HepG2 (cell line): ENCODE measurements around the gene FAH. TPM values are rescaled to one million over a fixed set of nuclear protein-coding genes. Genes with fewer than 3 reads are reported as not detected.

Source experiments
- AHR ChIP-seq: IDR thresholded peaks from 2 replicates; pipeline ENCODE4 v1.6.1; 2018; ENCODE audit warnings: missing genetic modification reagents, missing compliant biosample characterization
- ARID4A ChIP-seq: sonication (generic); formaldehyde crosslinking; IDR thresholded peaks from 2 replicates; pipeline ENCODE4 v1.5.0; 2020; ENCODE audit warnings: mild to moderate bottlenecking, missing genetic modification reagents, borderline replicate concordance
- IKZF4 ChIP-seq: sonication (generic); formaldehyde crosslinking; IDR thresholded peaks from 2 replicates; pipeline ENCODE4 v1.5.1; 2020; ENCODE audit warnings: borderline replicate concordance, mild to moderate bottlenecking, low read depth, missing genetic modification reagents; ENCODE audit errors: not compliant biosample characterization
- MAZ ChIP-seq, 2 experiments: sonication (generic) in 1 of 2; formaldehyde crosslinking in 1 of 2; IDR thresholded peaks; 2 replicates each; pipeline versions ENCODE4 v1.5.0 to v1.6.1; 2012 to 2020; ENCODE audit warnings: low read depth in 2 of 2, mild to moderate bottlenecking in 2 of 2, borderline replicate concordance in 1 of 2, improper control_type of control experiment in 1 of 2, low read length in 1 of 2, missing genetic modification reagents in 1 of 2, moderate library complexity in 1 of 2
- NONO ChIP-seq, 2 experiments: fragments of 450-650 bp in 1 of 2; sonication (generic) in 1 of 2; formaldehyde crosslinking in 1 of 2; IDR thresholded peaks in 1 of 2; conservative IDR thresholded peaks in 1 of 2; 2 replicates each; pipeline versions ENCODE4 v1.6.1 to v1.8.0; 2017 to 2022; ENCODE audit warnings: mild to moderate bottlenecking in 1 of 2, missing genetic modification reagents in 1 of 2, moderate library complexity in 1 of 2
- PAXIP1 ChIP-seq: sonication (generic); formaldehyde crosslinking; conservative IDR thresholded peaks from 2 replicates; pipeline ENCODE4 v1.4.0; 2020; ENCODE audit warnings: mild to moderate bottlenecking, missing genetic modification reagents, moderate library complexity
- POLR2A ChIP-seq, 2 experiments: IDR thresholded peaks; 2 replicates each; pipeline ENCODE4 v1.6.1; 2011; ENCODE audit warnings: low read depth in 2 of 2, low read length in 2 of 2, mild to moderate bottlenecking in 1 of 2, moderate library complexity in 1 of 2; ENCODE audit not compliant: insufficient read depth in 1 of 2
- ZBTB20 ChIP-seq: sonication (generic); formaldehyde crosslinking; IDR thresholded peaks from 2 replicates; pipeline ENCODE4 v1.8.1; 2023; ENCODE audit warnings: missing genetic modification reagents, low read depth, mild to moderate bottlenecking, borderline replicate concordance
- ZNF547 ChIP-seq: sonication (generic); formaldehyde crosslinking; IDR thresholded peaks from 2 replicates; pipeline ENCODE4 v1.5.1; 2020; ENCODE audit warnings: mild to moderate bottlenecking, missing genetic modification reagents
- polyA plus RNA-seq, 8 experiments: library from polyadenylated mRNA; depleted of rRNA in 3 of 8; stranded (reverse) in 7 of 8; unstranded in 1 of 8; fragments of >200 nt; fragmentation: Illumina TruSeq in 4 of 8; extraction: Trizol in 4 of 8; gene quantifications; 2 replicates each; pipeline versions ENCODE4 v1.2.1 to v1.2.3, GENCODE V29; 2011 to 2016; ENCODE audit warnings: low read depth in 4 of 8, missing spikeins in 1 of 8, mixed read lengths in 1 of 8; ENCODE audit not compliant: insufficient read depth in 1 of 8
- total RNA-seq, 5 experiments: library from RNA; depleted of rRNA; stranded (reverse); fragments of >200 nt; fragmentation: Illumina TruSeq; extraction: Trizol; gene quantifications; 2 replicates each; pipeline ENCODE4 v1.2.3, GENCODE V29; 2016; ENCODE audit warnings: low read depth in 1 of 5

Gene FAH
- total and polyA plus RNA-seq, 2 of the 13 experiments (the other 11 are each of a cell fraction or from before 2014, with no cell fraction given), result 36.6 to 75.0 TPM

GRCh38 chr15:80152896-80153876 lies at the start of gene FAH (continued):
- TF ChIP-seq PAXIP1 (CRISPR knock-in tag), result peak; percentile 46
- no peak for TF ChIP-seq AHR (CRISPR knock-in tag)
- peak; percentile 84 for TF ChIP-seq ARID4A (CRISPR knock-in tag)
- peak; percentile 60 to 85; a peak in 3 of 4 replicates for TF ChIP-seq POLR2A (IDR thresholded peaks at IDR 0.05; ENCODE audit: insufficient read depth in 1 of 2, low read depth in 2 of 2, low read length in 2 of 2)
- TF ChIP-seq IKZF4 (CRISPR knock-in tag), result peak; percentile 73
- peak; percentile 52; the same call in 1 of the 2 replicates for TF ChIP-seq ZNF547 (CRISPR knock-in tag)
- TF ChIP-seq MAZ (IDR thresholded peaks at IDR 0.05; ENCODE audit: borderline replicate concordance, low read depth, low read length), result no peak
- TF ChIP-seq MAZ (CRISPR knock-in tag; IDR thresholded peaks at IDR 0.05; ENCODE audit: low read depth), result peak; percentile 62; the same call in 1 of the 2 replicates
- no peak for TF ChIP-seq NONO (IDR thresholded peaks at IDR 0.05)
- peak; percentile 67 for TF ChIP-seq NONO (CRISPR knock-in tag; conservative IDR thresholded peaks at IDR 0.05)
- peak; percentile 40; the same call in 1 of the 2 replicates for TF ChIP-seq ZBTB20 (CRISPR knock-in tag)
